ENCODE data around the gene NPAS3.

Gene NPAS3

DNA sequence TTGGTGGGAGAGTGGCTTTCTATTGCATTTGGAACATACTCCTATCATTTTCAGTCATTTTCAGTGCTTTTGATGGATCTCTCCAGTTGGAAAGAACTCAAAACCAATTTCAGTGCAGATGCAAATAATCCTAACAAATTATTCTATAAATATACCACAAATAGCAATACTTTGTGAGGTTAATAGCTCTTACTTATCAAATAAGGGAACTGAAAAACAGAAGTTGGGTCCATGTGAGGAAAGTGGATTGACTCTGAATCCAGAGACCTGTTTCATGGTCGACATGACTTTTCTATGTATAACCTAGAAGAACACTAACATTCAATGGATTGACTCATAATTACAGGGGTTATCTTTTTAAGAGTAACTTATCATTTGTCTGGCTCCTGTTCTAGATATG lies 763.6 kb downstream of the NPAS3 start:
- no peak for DNase-seq

- DNase-seq: no peak
These were observed 765.8 kb downstream of the NPAS3 start for GRCh38 chr14:33704481-33704880.

GRCh38 chr14:33705490-33705889 lies 766.8 kb downstream of the NPAS3 start:
- DNase-seq: no peak

GRCh38 chr14:33707716-33708115 lies 769.0 kb downstream of the NPAS3 start:
- no peak for DNase-seq

DNA sequence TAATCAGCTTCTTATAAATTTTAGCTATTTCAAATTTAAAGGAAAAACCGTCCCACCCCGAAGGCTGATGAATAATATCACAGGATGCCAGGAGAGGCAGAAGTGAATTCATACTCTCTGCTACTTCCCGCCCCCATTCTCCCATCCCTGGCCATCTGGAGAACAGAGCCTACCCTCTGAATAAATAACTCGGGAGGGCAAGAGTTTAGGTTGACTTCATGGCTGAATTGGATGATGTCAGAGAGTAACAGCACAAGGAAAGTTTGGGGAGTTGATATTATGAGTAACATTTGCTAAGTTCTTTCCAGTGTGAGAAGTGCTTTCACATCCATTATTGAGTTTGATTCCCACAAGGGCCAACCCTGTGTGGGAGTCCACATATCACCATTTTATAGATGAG lies 770.6 kb downstream of the NPAS3 start:
- no peak for DNase-seq

- DNase-seq: no peak
These were observed 771.0 kb downstream of the NPAS3 start for GRCh38 chr14:33709711-33710110.

DNA sequence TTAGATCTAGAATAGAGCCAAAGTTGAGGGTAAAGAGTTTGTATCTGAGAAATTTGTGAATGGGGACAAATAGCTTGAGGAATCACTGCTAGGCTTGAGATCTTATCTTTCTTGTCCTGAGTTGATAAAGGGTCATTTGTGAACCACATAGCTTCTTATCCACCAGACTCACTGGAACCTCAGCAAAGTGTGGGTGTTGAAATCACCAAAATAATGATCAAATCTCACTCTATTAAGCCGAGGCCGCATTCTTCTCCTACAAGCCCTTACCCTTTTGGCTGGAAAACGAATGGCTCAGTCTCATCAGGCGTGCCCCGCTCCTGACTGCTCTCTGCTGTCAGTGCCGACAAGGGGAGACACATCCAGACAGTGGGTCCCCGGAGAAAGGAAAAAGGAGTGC lies 771.6 kb downstream of the NPAS3 start:
- no peak for DNase-seq

DNA sequence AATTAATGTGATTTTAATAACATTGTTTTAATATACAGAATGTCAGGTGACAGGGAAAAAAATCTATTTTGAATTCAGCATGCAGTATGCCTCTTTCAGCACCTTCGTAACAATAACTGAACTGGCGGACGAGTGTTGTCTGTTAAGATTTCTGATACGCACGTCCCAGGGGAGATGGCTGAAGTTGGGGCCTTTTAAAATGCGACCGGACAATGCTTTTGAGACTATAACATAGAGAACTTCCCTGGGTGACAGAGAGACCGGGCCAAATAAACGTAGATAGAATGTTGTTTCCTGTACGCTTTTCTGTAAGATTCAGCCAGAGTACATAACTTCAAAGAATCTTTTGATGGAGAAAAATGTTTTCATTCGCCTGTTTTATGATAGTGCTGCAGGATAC lies 772.5 kb downstream of the NPAS3 start:
- DNase-seq: no peak

DNA sequence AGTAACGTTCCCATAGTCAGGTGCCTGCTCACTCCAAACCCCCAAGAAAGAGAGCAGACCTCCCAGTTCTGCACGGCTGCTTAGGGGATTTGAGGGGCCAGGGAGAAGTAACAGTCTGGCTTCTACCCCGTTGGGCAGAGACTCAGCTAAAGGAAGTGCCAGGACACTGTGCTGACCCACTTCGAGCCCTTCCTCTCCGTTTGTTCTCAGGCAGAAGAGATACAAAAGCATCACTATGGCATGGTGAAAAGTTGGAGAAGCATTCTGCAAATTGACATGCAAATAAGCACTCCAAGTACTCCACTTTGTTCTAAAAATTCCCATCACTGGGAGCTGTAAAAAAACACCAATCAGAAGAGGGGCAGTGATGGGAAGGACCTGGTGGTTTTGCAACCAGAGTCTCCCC lies 773.1 kb downstream of the NPAS3 start:
- no peak for DNase-seq

GRCh38 chr14:33714527-33715226 lies 776.0 kb downstream of the NPAS3 start:
- no peak for DNase-seq

GRCh38 chr14:33715227-33715528 lies 776.5 kb downstream of the NPAS3 start:
- DNase-seq: no peak

DNA sequence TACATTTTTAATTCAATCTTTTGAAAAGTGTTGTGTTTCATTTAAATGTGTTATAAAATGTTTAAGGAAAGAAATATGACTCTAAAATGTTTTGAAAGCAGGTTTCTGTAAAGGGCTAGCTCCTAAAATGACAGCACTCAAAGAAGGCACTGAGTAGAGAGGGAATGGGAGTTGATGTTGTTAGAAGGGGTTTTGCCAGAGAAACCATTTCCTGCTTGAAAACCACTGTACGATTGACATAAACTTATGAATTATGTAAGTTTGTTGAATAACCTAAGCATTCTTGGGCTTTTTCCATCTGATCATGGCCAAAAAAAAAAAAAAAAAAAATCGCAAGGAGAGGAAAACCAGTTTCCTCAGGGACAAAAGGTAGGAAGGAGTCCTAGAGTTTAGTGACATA lies 778.2 kb downstream of the NPAS3 start:
- DNase-seq: no peak

GRCh38 chr14:33717866-33718265 lies 779.2 kb downstream of the NPAS3 start:
- no peak for DNase-seq

GRCh38 chr14:33720284-33720787 lies 781.7 kb downstream of the NPAS3 start:
- no peak for DNase-seq

GRCh38 chr14:33726685-33727084 lies 788.0 kb downstream of the NPAS3 start:
- DNase-seq: no peak

- DNase-seq: no peak
These were observed 788.9 kb downstream of the NPAS3 start for GRCh38 chr14:33727606-33728005.

GRCh38 chr14:33728010-33728498 lies 789.4 kb downstream of the NPAS3 start:
- DNase-seq: no peak

DNA sequence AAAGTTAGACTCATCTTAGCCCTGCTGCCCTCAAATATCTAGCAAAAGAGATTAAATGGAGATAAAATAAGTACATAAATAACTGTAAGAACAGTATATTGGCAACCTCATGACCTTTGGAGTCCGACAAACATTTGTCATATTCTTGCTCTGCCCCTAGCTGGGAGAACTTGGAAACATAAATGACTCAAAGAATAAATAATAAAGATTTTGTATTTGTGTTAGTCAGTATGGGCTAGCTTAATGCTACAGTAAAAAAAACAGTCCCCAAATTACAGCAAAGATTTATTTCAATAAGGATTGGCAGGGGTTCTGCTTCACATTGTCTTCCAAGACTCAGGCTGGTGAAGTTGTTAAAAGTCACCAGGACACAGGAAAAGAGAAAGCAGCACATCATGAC lies 791.5 kb downstream of the NPAS3 start:
- no peak for DNase-seq

- no peak for DNase-seq
These were observed 793.5 kb downstream of the NPAS3 start for GRCh38 chr14:33732175-33732574.

- no peak for DNase-seq
These were observed 794.6 kb downstream of the NPAS3 start for GRCh38 chr14:33733310-33733709.

GRCh38 chr14:33733721-33734120 lies 795.0 kb downstream of the NPAS3 start:
- no peak for DNase-seq

- DNase-seq: no peak
These were observed 795.7 kb downstream of the NPAS3 start for GRCh38 chr14:33734387-33734786.

DNA sequence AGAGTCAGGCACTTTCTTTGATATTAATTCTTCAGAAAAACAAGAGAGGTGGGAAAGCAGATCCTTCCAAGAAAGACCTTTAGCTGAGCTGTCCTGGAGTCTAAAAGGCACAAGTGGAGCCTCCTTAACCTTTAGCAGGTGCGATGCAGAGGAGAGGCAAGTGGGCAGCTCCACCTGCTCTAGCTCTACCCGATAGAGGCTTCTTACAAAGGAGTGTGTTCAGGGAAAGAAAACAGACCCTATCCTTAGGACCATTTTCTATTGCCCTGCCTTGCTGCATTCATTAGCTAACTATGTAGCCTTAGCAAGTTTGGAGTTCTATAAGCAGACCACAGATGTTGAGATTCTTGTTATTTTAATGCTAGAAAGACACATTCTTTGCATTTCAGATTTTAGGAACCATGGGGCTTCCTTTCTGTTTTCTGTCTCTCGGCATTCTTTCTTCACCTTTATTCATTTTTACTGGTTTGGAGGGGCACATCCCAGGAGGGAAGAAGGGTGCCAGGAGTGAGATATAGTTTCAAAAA lies 797.7 kb downstream of the NPAS3 start:
- no peak for DNase-seq

- no peak for DNase-seq
These were observed 798.3 kb downstream of the NPAS3 start for GRCh38 chr14:33736979-33737378.

- DNase-seq: no peak
These were observed 798.8 kb downstream of the NPAS3 start for GRCh38 chr14:33737446-33737845.

Measured in suppressor macrophage treated with lipopolysaccharide for 4 hours (primary cell).